GM21515 (cell line): ENCODE results near the gene OGFOD3.

ENCODE experiments used
- ATAC-seq: cut with Tn5 transposase; IDR thresholded peaks from one replicate; pipeline ENCODE4 v1.9.1; 2021; ENCODE audit not compliant: unreplicated experiment

Gene OGFOD3

GRCh38 chr17:82446649-82447048, 28.3 kb upstream of the OGFOD3 start:
- ATAC-seq = no peak

- no peak for ATAC-seq
Measured at GRCh38 chr17:82446124-82446523, 27.7 kb upstream of the OGFOD3 start.

- no peak for ATAC-seq
Measured at GRCh38 chr17:82445542-82445941, 27.2 kb upstream of the OGFOD3 start.

GRCh38 chr17:82444941-82445521, 26.6 kb upstream of the OGFOD3 start:
- ATAC-seq = no peak

- ATAC-seq = no peak
Measured at GRCh38 chr17:82444284-82444893, 26.0 kb upstream of the OGFOD3 start.

- no peak for ATAC-seq
Measured at GRCh38 chr17:82443465-82444283, 25.3 kb upstream of the OGFOD3 start.

- ATAC-seq = no peak
Measured at GRCh38 chr17:82442643-82443464, 24.5 kb upstream of the OGFOD3 start.

GRCh38 chr17:82441691-82442487, 23.5 kb upstream of the OGFOD3 start:
- ATAC-seq = no peak

GRCh38 chr17:82440991-82441627, 22.7 kb upstream of the OGFOD3 start:
- ATAC-seq = no peak

GRCh38 chr17:82440469-82440981, 22.1 kb upstream of the OGFOD3 start:
- no peak for ATAC-seq

- ATAC-seq = no peak
Measured at GRCh38 chr17:82439829-82440365, 21.5 kb upstream of the OGFOD3 start.

- no peak for ATAC-seq
Measured at GRCh38 chr17:82439194-82439828, 20.9 kb upstream of the OGFOD3 start.

- ATAC-seq = no peak
Measured at GRCh38 chr17:82438401-82439193, 20.2 kb upstream of the OGFOD3 start.

GRCh38 chr17:82437325-82437668, 18.9 kb upstream of the OGFOD3 start:
- no peak for ATAC-seq

- ATAC-seq = no peak
Measured at GRCh38 chr17:82436601-82437324, 18.4 kb upstream of the OGFOD3 start.

- ATAC-seq = no peak
Measured at GRCh38 chr17:82435601-82436583, 17.5 kb upstream of the OGFOD3 start.

GRCh38 chr17:82435103-82435502, 16.7 kb upstream of the OGFOD3 start:
- ATAC-seq = no peak
